ENCODE measurements around the gene CORO2B. TPM values are rescaled to one million over a fixed set of nuclear protein-coding genes. Genes with fewer than 3 reads are reported as not detected.

CORO2B gene
- total RNA-seq, 1 donor from 2014 or later, result 1.0 TPM

DNA sequence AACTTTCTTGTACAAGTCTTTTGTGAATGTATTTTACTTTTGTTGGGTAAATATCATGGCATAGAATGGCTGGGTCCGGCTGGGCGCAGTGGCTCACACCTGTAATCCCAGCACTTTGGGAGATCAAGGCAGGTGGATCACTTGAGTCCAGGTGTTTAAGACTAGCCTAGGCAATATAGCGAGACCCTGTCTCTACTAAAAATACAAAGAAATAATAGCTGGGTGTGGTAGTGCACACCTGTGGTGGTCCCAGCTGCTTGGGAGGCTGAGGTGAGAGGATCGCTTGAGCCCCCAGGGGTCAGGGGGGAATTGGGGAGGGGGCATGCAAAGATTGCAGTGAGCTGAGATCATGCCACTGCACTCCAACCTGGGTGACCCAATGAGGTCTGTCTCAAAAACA, 189.0 kb downstream of the CORO2B start:
- Histone ChIP-seq H3K9ac (no peak overlapping the region), H3K36me3 (no peaks in the 10 kb centered on the region), H3K27me3 (no peaks in the 10 kb centered on the region), H3K9me3 (ENCODE audit: low read depth) (no peaks in the 10 kb centered on the region), H3K27ac (no peak overlapping the region), H3K4me1 (no peaks in the 10 kb centered on the region), H4K20me1 (ENCODE audit: low read depth) (no peaks in the 10 kb centered on the region), H3F3A (ENCODE audit: low read depth) (no peaks in the 10 kb centered on the region), H3K4me2 (no peak overlapping the region), H2AFZ (replicated peaks) (no peak overlapping the region), H3K79me2 (ENCODE audit: low read depth) (no peaks in the 10 kb centered on the region), H3K4me3 (no peak overlapping the region)
- peaks cover 2% of the 10 kb centered on the region for H3K9me3 Mint-ChIP-seq
- H3K4me1 Mint-ChIP-seq, result peaks cover 7% of the 10 kb centered on the region
- no peak overlapping the region for H3K27ac Mint-ChIP-seq
- TF ChIP-seq EZH2phosphoT487 (IDR thresholded peaks at IDR 0.05), result no peak
- TF ChIP-seq CTCF (IDR thresholded peaks at IDR 0.05), result no peak
- no peak for TF ChIP-seq EZH2 (IDR thresholded peaks at IDR 0.05)
- H3K36me3 Mint-ChIP-seq, result no peaks in the 10 kb centered on the region
- H3K27me3 Mint-ChIP-seq (ENCODE audit: insufficient read depth, low read depth), result no peaks in the 10 kb centered on the region
- H3K4me3 Mint-ChIP-seq, result no peak overlapping the region
- DNase-seq (ENCODE audit: low spot score), result no peak

- peaks cover 2% of the 10 kb centered on the region for H3K9me3 Mint-ChIP-seq
- no peaks in the 10 kb centered on the region for H3F3A ChIP-seq (ENCODE audit: low read depth)
- no peak overlapping the region for H3K4me2 ChIP-seq
- no peak overlapping the region for H2AFZ ChIP-seq (replicated peaks)
- H3K9me3 ChIP-seq (ENCODE audit: low read depth), result no peaks in the 10 kb centered on the region
- no peaks in the 10 kb centered on the region for H3K36me3 Mint-ChIP-seq
- H3K4me1 ChIP-seq, result no peaks in the 10 kb centered on the region
- no peak overlapping the region for H3K27ac ChIP-seq
- H3K27ac Mint-ChIP-seq, result no peak overlapping the region
- no peak overlapping the region for H3K4me3 Mint-ChIP-seq
- H3K36me3 ChIP-seq, result no peaks in the 10 kb centered on the region
- no peaks in the 10 kb centered on the region for H3K79me2 ChIP-seq (ENCODE audit: low read depth)
- H3K27me3 Mint-ChIP-seq (ENCODE audit: insufficient read depth, low read depth), result no peaks in the 10 kb centered on the region
- H3K4me3 ChIP-seq, result no peak overlapping the region
- no peak for TF ChIP-seq EZH2phosphoT487 (IDR thresholded peaks at IDR 0.05)
- no peak overlapping the region for H3K9ac ChIP-seq
- DNase-seq (ENCODE audit: low spot score), result no peak
- H3K27me3 ChIP-seq, result no peaks in the 10 kb centered on the region
- H4K20me1 ChIP-seq (ENCODE audit: low read depth), result no peaks in the 10 kb centered on the region
- peaks cover 7% of the 10 kb centered on the region for H3K4me1 Mint-ChIP-seq
Measured at GRCh38 chr15:68768321-68768720, 189.5 kb downstream of the CORO2B start.

GRCh38 chr15:68769702-68770101, 190.9 kb downstream of the CORO2B start:
- no peak overlapping the region for H2AFZ ChIP-seq (replicated peaks)

More at GRCh38 chr15:68769702-68770101, 190.9 kb downstream of the CORO2B start:
- no peak for TF ChIP-seq CTCF (IDR thresholded peaks at IDR 0.05)
- TF ChIP-seq EZH2phosphoT487 (IDR thresholded peaks at IDR 0.05), result no peak
- TF ChIP-seq EZH2 (IDR thresholded peaks at IDR 0.05), result no peak
- no peak for DNase-seq (ENCODE audit: low spot score)
- H3K27ac Mint-ChIP-seq, result no peak overlapping the region
- no peak overlapping the region for H3K4me3 ChIP-seq
- H3K4me3 Mint-ChIP-seq, result no peak overlapping the region
- no peak overlapping the region for H3K27ac ChIP-seq
- no peaks in the 10 kb centered on the region for H3K9me3 ChIP-seq (ENCODE audit: low read depth)
- peaks cover 12% of the 10 kb centered on the region for H3K4me1 Mint-ChIP-seq
- H3K27me3 Mint-ChIP-seq (ENCODE audit: insufficient read depth, low read depth), result no peaks in the 10 kb centered on the region
- no peaks in the 10 kb centered on the region for H3K79me2 ChIP-seq (ENCODE audit: low read depth)
- H3K4me2 ChIP-seq, result no peak overlapping the region
- peaks cover 2% of the 10 kb centered on the region for H3K9me3 Mint-ChIP-seq
- no peaks in the 10 kb centered on the region for H3K36me3 ChIP-seq
- H3K4me1 ChIP-seq, result no peaks in the 10 kb centered on the region
- H3F3A ChIP-seq (ENCODE audit: low read depth), result no peaks in the 10 kb centered on the region
- no peaks in the 10 kb centered on the region for H4K20me1 ChIP-seq (ENCODE audit: low read depth)
- H3K27me3 ChIP-seq, result no peaks in the 10 kb centered on the region
- H3K9ac ChIP-seq, result no peak overlapping the region
- no peaks in the 10 kb centered on the region for H3K36me3 Mint-ChIP-seq

Data from neural progenitor cell (in vitro differentiated cells).